GM21515 (cell line): ENCODE measurements around the gene NPBWR2.
A peak's percentile ranks its signal among the peaks of the same experiment; 100 is the strongest.
"Not testable (repeated sequence)": the region's sequence is repeated elsewhere in the genome, so short reads cannot be mapped to it uniquely, and the experiment has no call there.

Experiments
- ATAC-seq: cut with Tn5 transposase; IDR thresholded peaks from one replicate; pipeline ENCODE4 v1.9.1; 2021; ENCODE audit not compliant: unreplicated experiment

The NPBWR2 gene

DNA sequence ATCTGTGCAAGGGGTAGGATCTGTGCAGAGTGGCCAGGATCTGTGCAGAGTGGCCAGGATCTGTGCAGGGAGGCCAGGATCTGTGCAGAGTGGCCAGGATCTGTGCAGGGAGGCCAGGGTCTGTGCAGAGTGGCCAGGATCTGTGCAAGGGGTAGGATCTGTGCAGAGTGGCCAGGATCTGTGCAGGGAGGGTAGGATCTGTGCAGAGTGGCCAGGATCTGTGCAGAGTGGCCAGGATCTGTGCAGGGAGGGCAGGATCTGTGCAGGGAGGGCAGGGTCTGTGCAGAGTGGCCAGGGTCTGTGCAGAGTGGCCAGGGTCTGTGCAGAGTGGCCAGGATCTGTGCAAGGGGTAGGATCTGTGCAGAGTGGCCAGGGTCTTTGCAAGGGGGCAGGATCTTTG is 18.8 kb downstream of the NPBWR2 start:
- ATAC-seq: not testable (repeated sequence)

DNA sequence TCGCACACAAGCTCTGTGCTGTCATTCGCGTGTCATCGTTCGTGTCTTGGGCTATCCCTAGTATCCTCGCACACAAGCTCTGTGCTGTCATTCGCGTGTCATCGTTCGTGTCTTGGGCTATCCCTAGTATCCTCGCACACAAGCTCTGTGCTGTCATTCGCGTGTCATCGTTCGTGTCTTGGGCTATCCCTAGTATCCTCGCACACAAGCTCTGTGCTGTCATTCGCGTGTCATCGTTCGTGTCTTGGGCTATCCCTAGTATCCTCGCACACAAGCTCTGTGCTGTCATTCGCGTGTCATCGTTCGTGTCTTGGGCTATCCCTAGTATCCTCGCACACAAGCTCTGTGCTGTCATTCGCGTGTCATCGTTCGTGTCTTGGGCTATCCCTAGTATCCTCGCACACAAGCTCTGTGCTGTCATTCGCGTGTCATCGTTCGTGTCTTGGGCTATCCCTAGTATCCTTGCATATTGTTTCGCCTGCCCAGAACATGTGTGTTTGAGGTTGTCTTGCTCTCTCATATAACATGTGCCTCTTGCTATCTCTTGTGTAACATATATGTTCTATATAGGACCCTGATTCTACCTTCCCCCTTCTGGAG is 20.0 kb downstream of the NPBWR2 start:
- not testable (repeated sequence) for ATAC-seq

DNA sequence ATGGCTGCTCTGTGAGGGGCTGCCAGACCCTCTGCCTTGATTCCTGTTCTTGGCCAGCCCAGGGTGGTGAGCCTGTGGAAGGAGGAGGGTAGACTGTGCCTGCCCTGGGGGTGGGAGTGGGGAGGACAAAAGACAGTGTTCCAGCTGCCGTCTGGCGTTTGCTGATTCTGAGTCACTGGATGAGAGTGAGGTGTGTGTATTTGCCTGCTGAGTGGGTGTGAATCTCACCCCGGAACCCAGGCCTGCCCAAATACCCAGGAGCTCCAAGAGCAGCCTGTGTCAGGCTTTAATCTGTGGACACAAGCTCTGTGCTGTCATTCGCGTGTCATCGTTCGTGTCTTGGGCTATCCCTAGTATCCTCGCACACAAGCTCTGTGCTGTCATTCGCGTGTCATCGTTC is 20.6 kb downstream of the NPBWR2 start:
- no peak for ATAC-seq

DNA sequence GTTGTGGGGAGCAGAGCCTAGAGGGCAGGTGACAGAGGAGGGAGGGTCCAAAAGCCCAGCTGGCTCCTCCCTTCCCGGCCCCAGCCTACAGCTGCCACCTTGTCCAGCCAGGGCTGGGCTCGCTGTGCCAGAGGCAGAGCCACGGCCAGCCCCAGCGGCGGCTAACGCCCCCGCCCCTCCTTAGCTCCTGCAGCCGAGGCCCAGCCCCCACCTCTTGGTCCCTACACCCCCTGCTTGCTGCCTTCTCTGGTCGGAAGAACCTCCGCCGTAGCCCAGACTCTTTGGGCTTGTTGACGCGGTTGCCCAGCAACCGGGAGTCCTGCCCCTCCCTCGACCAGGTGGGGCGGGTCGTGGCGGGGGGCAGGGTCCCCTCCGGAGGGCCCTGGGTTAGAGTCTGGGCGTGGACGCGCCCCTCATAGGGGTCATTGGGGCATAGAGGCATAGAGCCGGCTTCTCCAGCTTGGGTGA is 22.6 kb downstream of the NPBWR2 start:
- no peak for ATAC-seq

DNA sequence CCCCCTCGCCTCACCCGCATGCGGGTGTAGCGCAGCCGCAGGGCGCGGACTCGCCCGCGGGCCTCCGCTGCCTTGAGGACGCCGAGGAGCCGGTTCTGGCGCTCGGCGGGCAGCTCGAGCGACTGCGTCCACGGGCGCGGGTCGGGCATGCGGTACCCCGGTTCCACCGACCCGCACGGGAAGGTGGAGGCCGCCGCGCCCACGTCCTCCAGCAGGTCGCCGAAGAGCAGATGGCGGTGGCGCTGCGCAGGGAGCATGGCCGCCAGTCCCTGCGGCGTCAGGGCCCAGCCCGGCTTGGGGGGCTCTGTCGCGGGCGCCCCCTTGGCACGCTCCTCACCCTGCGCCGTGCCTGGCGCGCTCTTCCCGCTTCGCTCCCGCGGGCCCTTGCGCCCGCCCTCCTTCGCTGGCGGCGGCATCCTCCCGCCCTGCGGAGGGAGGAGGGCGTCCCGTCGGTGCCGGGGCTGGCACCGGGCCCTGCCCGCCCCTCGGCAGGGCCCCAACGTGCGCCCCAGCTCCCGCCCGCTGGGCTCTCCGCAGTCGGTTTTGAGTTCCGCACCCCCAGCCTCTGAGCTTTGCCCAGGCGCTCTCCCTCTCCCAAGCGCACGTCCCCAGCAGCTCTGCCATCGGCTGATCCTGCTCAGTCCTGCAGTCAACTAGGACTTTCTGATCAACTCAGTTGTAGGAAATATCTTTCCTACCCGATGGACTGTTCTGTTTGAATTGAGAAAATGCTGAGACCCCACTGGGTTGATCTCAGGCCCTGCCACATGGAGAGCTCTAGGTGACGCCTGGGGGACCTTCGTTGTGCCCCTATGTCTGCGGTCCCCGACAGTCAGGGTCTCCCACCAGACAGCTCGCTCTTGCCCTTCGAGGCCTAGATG is 23.3 kb downstream of the NPBWR2 start, which contains the start of gene LKAAEAR1:
Gene LKAAEAR1, minus strand, starts transcription at position 595 of the 881 bp plus-strand sequence. Its CDS starts 179 bp downstream, at position 416.
- ATAC-seq: no peak

DNA sequence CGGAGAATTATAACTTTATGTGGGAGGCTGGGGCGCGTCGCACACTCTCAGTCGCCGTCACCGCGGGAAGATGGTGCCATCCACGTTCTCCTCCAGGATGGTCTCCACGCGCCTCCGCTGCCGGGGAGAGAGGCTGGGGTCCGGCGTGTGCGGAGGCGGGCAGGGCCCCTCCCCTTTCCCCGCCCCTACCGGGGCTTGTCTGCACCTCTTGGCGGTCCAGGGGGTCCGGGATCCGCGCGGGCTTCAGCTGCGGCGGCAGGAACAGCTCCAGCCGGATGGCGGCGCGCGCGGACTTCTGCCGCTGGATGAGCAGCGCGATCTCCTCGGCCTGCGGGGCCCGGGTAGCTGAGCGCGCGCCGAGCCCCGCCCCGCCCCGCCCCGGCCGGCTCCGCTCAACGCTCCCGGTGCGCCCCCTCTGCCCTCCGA is 24.0 kb downstream of the NPBWR2 start:
- ATAC-seq: no peak

DNA sequence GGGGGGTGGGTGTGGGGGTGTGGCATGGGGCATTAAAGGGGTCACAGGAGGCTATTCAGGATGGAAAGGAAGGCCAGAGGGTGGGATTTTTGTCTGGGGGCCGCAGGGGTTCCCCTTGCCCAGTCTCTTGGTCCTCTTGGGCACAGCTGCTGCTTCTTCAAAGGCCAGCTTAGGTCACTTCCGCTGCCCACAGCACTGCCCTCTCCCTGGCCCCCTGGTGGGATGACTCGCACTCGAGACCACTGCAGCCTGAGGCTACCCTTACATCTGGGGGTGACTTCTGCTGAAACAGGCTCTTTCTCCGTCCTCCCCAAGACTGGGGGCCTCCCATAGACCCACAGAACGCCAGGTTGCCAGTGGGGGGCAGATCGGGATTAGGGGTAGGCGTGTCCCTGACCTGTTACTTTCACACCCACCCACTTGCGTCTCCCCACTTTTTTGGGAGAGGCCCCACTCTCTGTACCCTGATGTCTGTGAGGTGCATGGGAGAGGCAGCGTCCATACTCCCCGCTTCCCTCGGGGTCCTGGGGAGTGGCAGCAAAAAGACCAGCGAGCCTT is 24.5 kb downstream of the NPBWR2 start:
- no peak for ATAC-seq

DNA sequence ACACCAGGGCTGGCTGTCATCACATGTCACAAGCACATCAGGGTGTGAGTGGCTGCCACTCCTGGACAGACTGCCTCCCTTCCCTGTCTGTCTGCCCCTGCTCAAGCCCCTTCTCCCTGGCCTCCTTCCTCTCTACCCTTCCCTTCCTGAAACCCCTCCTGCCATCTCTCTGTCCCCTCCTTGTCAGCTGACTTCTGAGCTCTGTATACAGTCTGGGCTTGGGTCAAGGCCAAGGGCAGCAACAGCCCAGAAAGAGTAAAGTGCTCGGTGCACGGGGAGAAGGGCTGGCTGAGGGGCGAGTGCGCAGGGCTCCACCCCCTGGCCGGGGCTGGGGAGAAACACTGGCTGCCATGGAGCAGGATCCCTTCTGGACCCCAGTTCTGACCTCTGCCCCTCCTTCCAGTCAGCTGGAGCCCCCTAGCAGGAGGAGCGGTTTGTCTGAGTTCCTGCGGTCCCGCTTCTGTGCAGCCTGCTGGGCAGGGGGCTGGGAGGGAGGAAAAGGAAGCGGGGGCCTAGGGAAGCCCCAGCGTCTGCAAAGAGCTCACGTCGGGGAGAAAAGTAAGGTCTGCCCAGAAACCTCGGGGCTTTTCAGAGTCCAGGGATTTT is 25.1 kb downstream of the NPBWR2 start:
- no peak for ATAC-seq

DNA sequence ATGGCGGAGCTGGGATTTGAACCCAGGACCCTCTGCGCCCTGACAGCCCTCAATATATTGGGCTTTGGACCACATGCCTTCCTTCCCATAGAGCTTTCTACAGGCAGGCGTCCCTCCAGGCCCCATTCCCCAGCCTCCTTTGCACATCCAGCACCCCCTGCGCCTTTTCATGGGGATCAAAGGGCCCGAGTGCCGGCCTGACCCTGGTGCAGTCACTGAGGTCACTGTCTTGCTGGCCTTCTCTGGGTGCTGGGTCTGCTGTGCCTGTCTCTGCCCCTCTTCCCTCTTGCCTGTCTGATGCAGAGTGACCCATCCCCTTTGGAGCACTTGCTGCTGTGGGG is 25.8 kb downstream of the NPBWR2 start:
- no peak for ATAC-seq

DNA sequence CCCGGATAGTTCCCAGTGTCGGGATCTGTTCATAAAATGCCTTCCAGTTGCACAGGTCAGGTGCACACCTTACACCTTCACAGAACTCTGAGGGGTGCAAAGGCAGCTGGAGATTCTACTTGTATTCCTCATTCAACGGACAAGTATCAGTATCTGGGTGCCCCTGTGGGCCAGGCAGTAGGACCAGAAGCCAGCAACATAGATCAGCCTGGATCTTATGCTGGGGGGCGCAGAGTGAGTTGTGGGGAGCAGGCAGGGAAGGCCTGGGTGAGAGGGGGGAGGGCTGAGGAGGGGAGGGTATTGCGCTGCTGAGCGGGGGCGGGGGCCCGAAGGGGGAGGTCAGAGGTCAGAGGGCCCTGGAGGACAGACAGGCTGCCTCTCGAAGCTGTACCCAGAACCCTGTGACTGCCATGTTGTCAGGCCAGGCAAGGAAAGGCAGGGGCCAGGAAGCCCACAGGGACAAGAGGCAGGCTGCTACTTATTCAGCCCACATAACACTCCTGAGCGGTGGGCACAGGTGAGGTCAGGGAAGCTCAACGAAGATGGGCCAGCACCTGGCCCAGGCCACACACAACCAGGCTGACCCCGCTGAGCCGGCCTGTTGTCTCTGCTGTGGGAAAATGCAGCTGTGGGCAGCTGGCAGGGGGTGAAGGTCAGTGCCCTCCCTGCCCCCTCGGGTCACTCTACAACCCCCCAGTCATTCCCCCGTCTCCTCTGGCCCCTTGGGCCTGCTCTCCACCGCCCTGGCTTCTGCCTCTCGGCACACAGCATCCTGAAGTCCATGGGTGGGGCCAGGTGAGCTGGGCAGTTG is 26.3 kb downstream of the NPBWR2 start:
- no peak for ATAC-seq

DNA sequence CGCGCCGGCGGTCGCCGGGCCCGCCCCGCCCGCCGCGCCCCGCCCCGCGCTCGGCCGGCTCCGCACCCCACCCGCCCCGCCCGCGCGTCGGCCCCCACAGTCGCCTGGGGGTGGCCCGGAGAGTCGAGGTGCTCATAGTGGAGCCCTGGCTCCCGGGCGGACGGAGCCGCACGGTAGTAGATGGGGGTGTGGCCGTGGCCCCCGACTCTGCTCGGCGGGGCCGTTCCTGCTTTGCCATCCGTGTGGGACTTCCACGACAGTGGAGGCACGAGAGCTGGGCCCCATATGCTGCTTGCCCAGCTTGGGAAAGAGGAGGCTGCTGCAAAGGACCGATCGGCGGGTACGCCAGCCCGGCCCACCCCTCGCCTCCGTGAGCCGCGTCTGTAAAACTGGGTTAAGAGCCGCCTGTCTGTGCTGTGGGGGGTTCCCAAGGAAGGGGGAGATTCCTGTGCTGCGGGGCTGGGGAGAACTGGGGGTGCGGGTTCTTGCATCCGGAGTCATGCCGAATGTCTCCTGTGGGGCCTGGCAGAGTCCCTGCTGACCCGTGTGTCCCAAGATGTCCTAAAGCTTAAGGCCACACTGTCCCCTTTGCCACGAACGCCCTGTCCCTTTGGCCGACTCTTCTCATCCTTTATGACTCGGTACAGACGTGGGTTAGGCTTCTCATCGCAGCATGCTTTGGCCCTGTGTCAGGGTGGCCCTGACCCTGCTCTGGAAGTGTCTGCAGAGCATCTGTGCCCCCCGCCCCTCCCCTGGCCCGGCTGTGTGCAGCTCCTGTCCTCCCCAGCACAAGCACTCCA is 27.2 kb downstream of the NPBWR2 start, which contains the start of gene OPRL1:
Gene OPRL1, plus strand, starts transcription at position 70 of the 800 bp plus-strand sequence. CDS start 12,639 bp downstream, outside the sequence.
- ATAC-seq: no peak

DNA sequence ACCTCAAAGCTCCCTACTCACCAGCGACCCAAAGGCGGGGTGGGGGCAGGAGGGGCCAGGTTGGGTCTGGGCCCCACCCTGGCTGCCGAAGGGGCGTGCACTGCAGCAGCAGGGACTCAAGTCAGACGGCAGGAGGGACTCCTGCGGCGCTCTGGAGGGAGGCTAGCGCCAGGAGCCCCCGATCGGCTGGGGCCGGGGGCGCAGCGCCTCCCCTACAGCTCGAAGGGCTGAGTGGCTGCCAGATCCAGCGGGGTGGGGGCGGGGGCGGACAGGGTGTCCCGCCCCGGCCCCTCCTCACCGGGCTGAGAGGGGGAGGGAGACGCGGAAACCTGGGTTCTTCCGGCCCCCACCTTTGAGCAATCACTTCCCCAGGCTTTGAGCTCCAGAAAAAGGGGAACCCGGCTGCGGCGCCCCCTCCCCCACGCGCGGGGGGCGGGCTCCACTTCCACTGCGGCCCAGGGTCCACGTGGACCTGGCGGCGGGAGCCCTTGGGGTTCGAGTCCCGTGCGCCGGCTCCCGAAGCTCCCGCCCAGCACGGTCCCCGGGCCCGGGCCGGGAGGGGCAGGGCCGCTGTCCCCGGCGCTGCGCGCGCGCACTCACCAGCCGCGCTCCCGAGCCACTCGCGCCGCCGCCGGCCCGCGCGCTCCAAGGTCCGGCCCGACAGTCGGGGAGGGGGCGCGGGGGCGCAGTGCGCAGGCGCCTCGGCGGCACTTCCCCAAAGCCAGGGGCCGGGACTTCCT is 27.9 kb downstream of the NPBWR2 start, which contains the start of gene RGS19:
Gene RGS19, minus strand, starts transcription at position 246 of the 740 bp plus-strand sequence. CDS start 2,632 bp downstream, outside the sequence.
- ATAC-seq: peak; percentile 43

DNA sequence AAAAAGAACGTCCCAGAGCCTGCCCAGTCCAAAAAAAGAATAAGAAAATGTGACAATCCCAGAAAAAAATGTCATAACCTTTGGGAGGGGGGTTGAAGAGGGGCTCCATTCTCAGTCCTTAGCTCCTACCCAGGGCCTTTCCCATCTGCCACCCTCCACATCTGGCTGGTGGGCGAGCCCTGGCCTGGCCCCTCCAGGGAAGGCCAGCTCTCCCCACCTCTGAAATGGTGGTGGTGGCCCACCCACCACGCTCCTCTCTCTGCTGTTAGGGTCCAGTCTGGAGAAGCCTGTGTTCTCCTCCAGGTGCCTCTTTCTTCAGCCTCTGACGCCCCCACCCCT is 28.5 kb downstream of the NPBWR2 start:
- no peak for ATAC-seq

DNA sequence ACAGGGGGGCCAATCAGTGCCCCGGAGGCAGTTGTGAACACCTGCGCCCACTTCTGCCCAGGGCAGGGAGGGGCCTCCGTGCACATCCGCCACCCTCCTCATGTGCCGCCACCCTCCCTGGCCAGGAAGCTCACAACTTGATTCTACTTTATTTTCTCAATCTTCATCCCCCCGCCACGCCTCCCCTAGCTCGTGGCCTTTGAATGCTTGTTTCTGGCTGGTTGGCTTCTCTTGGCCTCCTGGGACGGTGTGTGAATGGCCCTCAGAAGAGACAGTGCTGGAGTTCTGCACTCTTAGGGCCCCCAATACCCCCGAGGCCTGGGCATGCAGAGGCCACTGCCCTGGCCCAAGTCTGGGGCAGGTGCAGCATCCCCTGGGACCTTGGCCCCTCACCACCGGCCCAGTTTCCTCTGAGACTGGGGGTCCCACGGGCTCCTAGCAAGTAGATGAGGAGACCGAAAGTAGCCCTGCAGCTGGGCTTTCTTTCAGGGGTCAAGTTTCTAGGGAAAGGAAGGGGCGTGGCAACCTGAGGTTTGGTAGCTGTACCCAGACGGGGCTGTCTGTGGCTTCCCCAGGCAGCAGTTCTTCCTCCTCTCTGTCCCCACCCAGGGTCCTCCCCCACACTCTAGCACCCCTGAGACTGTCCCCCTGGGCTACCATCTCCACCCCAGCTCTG is 29.4 kb downstream of the NPBWR2 start:
- no peak for ATAC-seq

DNA sequence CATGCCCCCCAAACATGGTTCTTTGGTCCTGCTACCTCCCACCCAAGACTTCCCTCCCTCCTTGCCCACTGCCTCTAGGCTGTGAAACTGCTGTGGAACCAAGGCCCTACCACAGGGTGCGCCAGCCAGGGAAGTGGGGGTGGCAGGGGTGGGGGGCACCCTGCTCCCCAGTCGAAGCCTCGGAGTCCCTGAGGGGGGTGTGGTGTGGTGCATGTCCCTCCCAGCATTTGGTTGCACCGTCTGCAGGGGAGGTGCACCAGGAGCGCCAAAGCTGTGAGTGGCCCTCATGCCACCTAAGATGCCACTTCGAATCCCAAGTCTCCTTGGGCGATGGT is 29.9 kb downstream of the NPBWR2 start:
- no peak for ATAC-seq

DNA sequence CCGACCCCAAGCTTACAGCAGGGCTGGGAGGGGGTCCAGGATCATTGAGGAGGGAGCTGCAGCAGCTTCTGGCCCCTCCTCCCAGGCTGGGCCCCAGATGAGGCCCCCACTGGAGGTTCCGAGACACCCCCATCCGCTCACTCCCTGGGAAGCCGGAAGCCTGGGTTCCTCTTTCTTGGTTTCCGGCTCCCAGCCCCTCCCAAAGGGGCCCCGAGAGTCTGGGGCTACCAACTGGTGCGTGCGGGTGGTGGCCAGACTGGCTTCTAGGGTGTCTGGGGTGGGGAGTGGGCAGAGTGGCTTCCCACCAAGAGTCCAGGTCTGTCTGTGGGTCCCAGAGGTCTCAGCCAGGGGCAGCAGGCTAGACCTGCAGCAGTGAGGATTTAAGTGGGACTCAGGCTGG is 30.3 kb downstream of the NPBWR2 start:
- no peak for ATAC-seq

DNA sequence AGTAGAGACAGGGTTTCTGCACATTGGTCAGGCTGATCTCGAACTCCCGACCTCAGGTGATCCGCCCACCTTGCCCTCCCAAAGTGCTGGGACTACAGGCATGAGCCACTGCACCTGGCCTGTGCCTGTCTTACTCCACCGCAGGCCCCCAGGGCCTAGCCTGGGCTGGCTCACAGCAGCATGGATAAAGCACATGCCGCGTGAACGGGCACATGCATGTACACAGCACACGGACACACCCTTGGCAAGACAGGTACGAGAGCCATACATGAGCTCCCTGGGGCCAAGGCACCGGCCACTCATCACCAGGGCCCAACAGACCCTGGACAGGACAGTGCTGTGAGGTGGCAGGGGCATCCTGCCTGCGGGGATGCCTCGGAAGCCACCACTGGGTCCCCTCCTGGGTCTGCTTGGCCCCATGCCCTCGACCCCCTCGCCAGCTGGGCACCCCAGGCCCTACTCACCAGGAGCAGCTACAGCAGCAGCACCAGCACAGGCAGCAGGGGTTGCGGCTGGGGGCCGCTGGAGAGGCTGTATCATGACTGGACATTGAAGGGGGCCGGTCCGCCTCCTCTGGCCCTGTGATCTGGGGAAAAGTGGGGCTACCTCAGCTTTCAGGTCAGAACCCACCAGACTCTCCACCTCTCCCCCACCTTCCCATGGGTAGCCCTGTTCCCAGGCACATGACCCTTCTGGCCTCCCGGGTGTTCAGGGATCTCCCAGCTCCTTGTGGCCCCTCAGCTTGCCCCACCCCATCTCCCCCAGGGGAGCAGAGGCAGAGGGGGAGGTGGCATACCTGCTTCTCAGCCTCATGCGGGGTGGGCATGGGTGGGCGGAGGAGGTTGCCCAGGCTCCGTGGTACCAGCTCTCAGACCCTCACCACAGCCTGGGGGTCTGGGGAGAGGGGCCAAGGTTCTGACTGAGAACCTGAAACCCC is 31.0 kb downstream of the NPBWR2 start:
- no peak for ATAC-seq

DNA sequence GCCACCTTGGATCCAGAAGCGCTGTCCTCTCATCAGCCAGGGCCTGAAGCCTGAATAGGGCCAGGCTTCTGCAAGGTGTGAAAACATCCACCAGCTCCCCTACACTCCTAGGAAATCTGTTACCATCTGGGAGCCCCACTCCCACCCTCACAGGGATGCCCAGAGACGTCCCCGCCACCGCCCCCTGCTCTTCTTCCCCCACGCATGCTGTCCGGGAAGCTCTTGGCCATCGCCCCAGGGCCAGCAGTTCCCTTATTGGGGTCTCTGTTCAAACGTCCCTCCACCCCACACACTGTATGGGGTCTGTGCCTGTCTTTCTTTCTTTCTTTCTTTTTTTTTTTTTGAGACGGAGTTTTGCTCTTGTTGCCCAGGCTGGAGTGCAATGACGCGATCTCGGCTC is 31.8 kb downstream of the NPBWR2 start:
- ATAC-seq: no peak
